Measurements from ENCODE around the gene CAPN5. TPM values are rescaled to one million over a fixed set of nuclear protein-coding genes. Genes with fewer than 3 reads are reported as not detected.
A peak's percentile ranks its signal among the peaks of the same experiment; 100 is the strongest.

CAPN5 gene
- total RNA-seq, 1 experiment from 2014 or later: 27.4 TPM

GRCh38 chr11:77035580-77035979 lies 31.2 kb upstream of the CAPN5 start (continued):
- TF ChIP-seq FOXP4 (CRISPR knock-in tag; IDR thresholded peaks at IDR 0.05): no peak
- TF ChIP-seq FOXJ3 (CRISPR knock-in tag; IDR thresholded peaks at IDR 0.05; ENCODE audit: borderline replicate concordance): no peak
- no peak for TF ChIP-seq ZSCAN18 (CRISPR knock-in tag; IDR thresholded peaks at IDR 0.05)
- no peak for TF ChIP-seq IRF2 (CRISPR knock-in tag; IDR thresholded peaks at IDR 0.05; ENCODE audit: borderline replicate concordance, low read depth)
- TF ChIP-seq MYBL2 (CRISPR knock-in tag; IDR thresholded peaks at IDR 0.05): no peak
- TF ChIP-seq USF2 (CRISPR knock-in tag; IDR thresholded peaks at IDR 0.05): no peak

GRCh38 chr11:77036398-77036797 lies 30.4 kb upstream of the CAPN5 start:
- CTCF ChIA-PET: interaction anchor here (0.9 to 9.0 kb wide), 3 partner anchors 55 to 117 kb away, joined by 3 to 86 read pairs (median 4); no protein-coding TSS in a partner anchor
- POLR2A ChIA-PET: no interaction called here
- Mint-ChIP-seq H3K27ac (no peak overlapping the region), H3K9me3 (no peaks in the 10 kb centered on the region), H3K4me1 (peaks cover 7% of the 10 kb centered on the region), H3K27me3 (ENCODE audit: low read depth) (peaks cover 38% of the 10 kb centered on the region), H3K4me3 (no peak overlapping the region), H3K36me3 (no peaks in the 10 kb centered on the region)
- no peak for TF ChIP-seq IRF1 (CRISPR knock-in tag; IDR thresholded peaks at IDR 0.05)
- TF ChIP-seq GABPB1 (CRISPR knock-in tag; IDR thresholded peaks at IDR 0.05): peak; percentile 65
- no peak for ATAC-seq
- no peak for DNase-seq (ENCODE audit: low spot score)

GRCh38 chr11:77037057-77037456 lies 29.7 kb upstream of the CAPN5 start:
- DNase-seq (ENCODE audit: low spot score) (no peak), ATAC-seq (no peak)
- no peaks in the 10 kb centered on the region for H3K9me3 Mint-ChIP-seq
- no peak overlapping the region for H3K4me3 Mint-ChIP-seq
- ChIA-PET CTCF (interaction anchor here (0.5 to 9.0 kb wide), 5 partner anchors 16 to 303 kb away, joined by 3 to 86 read pairs (median 3); no protein-coding TSS in a partner anchor), POLR2A (no interaction called here)
- H3K27me3 Mint-ChIP-seq (ENCODE audit: low read depth): peaks cover 45% of the 10 kb centered on the region
- H3K36me3 Mint-ChIP-seq: no peaks in the 10 kb centered on the region
- no peak overlapping the region for H3K27ac Mint-ChIP-seq
- peaks cover 7% of the 10 kb centered on the region for H3K4me1 Mint-ChIP-seq
- TF ChIP-seq FOXK1 (CRISPR knock-in tag; IDR thresholded peaks at IDR 0.05) (no peak), SP1 (CRISPR knock-in tag; conservative IDR thresholded peaks at IDR 0.05) (no peak), E2F1 (CRISPR knock-in tag; IDR thresholded peaks at IDR 0.05) (no peak), ESRRA (CRISPR knock-in tag; IDR thresholded peaks at IDR 0.05; ENCODE audit: borderline replicate concordance) (no peak), GABPB1 (CRISPR knock-in tag; IDR thresholded peaks at IDR 0.05) (no peak), JAZF1 (CRISPR knock-in tag; IDR thresholded peaks at IDR 0.05) (no peak), OVOL2 (CRISPR knock-in tag; IDR thresholded peaks at IDR 0.05; ENCODE audit: borderline replicate concordance) (no peak), NFE2L1 (CRISPR knock-in tag; IDR thresholded peaks at IDR 0.05) (no peak), CREB1 (CRISPR knock-in tag; IDR thresholded peaks at IDR 0.05) (no peak), NFYB (CRISPR knock-in tag; conservative IDR thresholded peaks at IDR 0.05; ENCODE audit: low read depth) (no peak), ATF1 (CRISPR knock-in tag; IDR thresholded peaks at IDR 0.05) (no peak), ZSCAN18 (CRISPR knock-in tag; IDR thresholded peaks at IDR 0.05) (no peak), ZNF281 (CRISPR knock-in tag; IDR thresholded peaks at IDR 0.05) (no peak), ZNF263 (CRISPR knock-in tag; IDR thresholded peaks at IDR 0.05; ENCODE audit: low read depth) (no peak), ZNF512 (CRISPR knock-in tag; IDR thresholded peaks at IDR 0.05; ENCODE audit: borderline replicate concordance) (no peak)
